Fibroblast of the conjunctiva (primary cell): Measurements from ENCODE around the gene HDAC5.
A peak's percentile ranks its signal among the peaks of the same experiment; 100 is the strongest.
"Not testable (repeated sequence)": the region's sequence is repeated elsewhere in the genome, so short reads cannot be mapped to it uniquely, and the experiment has no call there.

ENCODE experiments used
- DNase-seq: peaks from one replicate; pipeline ENCODE4 v3.0.0-alpha.2; 2010; ENCODE audit warnings: low read depth

Gene HDAC5

GRCh38 chr17:44123356-44124117, at the start of gene HDAC5:
HDAC5 (minus strand) TSS chr17:44123641; CDS start chr17:44117515, 6,126 bp downstream.
- DNase-seq = peak; percentile 89

- DNase-seq = no peak
Measured at GRCh38 chr17:44171931-44172455, 48.6 kb upstream of the HDAC5 start.

- no peak for DNase-seq
Measured at GRCh38 chr17:44170499-44171201, 47.2 kb upstream of the HDAC5 start, which contains the start of gene ASB16. ASB16 (plus strand) TSS chr17:44170704; CDS start chr17:44170790, 86 bp downstream.

- no peak for DNase-seq
Measured at GRCh38 chr17:44170135-44170498, 46.7 kb upstream of the HDAC5 start.

GRCh38 chr17:44167181-44167861, 43.9 kb upstream of the HDAC5 start:
- no peak for DNase-seq

GRCh38 chr17:44164476-44164875, 41.0 kb upstream of the HDAC5 start:
- no peak for DNase-seq

GRCh38 chr17:44159519-44160210, 36.2 kb upstream of the HDAC5 start:
- DNase-seq = no peak

GRCh38 chr17:44155488-44155887, 32.0 kb upstream of the HDAC5 start:
- no peak for DNase-seq

GRCh38 chr17:44152875-44153274, 29.4 kb upstream of the HDAC5 start:
- DNase-seq = no peak

- no peak for DNase-seq
Measured at GRCh38 chr17:44149750-44150329, 26.4 kb upstream of the HDAC5 start.

GRCh38 chr17:44149066-44149465, 25.6 kb upstream of the HDAC5 start:
- DNase-seq = not testable (repeated sequence)

GRCh38 chr17:44147812-44148211, 24.4 kb upstream of the HDAC5 start:
- no peak for DNase-seq

- DNase-seq = no peak
Measured at GRCh38 chr17:44146375-44147346, 23.2 kb upstream of the HDAC5 start.

GRCh38 chr17:44144966-44145739, 21.7 kb upstream of the HDAC5 start:
- DNase-seq = no peak

- not testable (repeated sequence) for DNase-seq
Measured at GRCh38 chr17:44143921-44144320, 20.5 kb upstream of the HDAC5 start.

- peak; percentile 97 for DNase-seq
Measured at GRCh38 chr17:44137891-44138709, 14.7 kb upstream of the HDAC5 start.

GRCh38 chr17:44134752-44135568, 11.5 kb upstream of the HDAC5 start:
- DNase-seq = no peak
